HG03280 (cell line): ENCODE results near the gene SAXO1.
"Not testable (repeated sequence)": the region's sequence is repeated elsewhere in the genome, so short reads cannot be mapped to it uniquely, and the experiment has no call there.

Experiments
- ATAC-seq: cut with Tn5 transposase; IDR thresholded peaks from one replicate; pipeline ENCODE4 v1.9.1; 2021; ENCODE audit warnings: mild to moderate bottlenecking, moderate library complexity; ENCODE audit not compliant: unreplicated experiment

Gene SAXO1

DNA sequence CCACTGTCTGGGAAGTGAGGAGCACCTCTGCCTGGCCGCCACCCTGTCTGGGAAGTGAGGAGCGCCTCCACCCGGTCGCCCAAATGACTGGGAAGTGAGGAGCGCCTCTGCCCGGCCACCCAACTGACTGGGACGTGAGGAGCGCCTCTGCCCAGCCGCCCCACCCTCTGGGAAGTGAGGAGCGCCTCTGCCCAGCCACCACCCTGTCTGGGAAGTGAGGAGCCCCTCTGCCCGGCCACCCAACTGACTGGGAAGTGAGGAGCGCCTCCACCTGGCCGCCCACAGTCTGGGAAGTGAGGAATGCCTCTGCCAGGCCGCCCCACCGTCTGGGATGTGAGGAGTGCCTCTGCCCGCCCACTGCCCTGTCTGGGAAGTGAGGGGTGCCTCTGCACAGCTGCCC, 32.9 kb downstream of the SAXO1 start:
- no peak for ATAC-seq

DNA sequence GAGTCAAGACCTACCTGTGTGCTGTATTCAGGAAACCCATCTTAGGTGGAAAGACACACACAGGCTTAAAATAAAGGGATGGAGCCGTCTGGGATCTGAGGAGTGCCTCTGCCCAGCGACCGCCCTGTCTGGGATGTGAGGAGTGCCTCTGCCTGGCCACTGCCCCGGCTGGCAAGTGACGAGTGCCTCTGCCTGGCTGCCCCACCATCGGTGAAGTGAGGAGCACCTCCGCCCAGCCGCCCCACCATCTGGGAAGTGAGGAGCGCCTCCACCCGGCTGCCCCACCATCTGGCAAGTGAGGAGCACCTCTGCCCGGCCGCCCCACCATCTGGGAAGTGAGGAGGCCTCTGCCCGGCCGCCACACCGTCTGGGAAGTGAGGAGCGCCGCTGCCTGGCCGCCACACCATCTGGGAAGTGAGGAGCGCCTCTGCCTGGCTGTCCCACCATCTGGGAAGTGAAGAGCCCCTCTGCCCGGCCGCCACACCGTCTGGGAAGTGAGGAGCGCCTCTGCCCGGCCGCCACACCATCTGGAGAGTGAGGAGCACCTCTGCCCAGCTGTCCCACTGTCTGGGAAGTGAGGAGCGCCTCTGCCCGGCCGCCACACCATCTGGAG, 33.7 kb downstream of the SAXO1 start:
- ATAC-seq: no peak

- ATAC-seq: no peak
These were observed 35.9 kb downstream of the SAXO1 start for GRCh38 chr9:18997151-18997550.

- no peak for ATAC-seq
These were observed 36.8 kb downstream of the SAXO1 start for GRCh38 chr9:18996211-18996610.

DNA sequence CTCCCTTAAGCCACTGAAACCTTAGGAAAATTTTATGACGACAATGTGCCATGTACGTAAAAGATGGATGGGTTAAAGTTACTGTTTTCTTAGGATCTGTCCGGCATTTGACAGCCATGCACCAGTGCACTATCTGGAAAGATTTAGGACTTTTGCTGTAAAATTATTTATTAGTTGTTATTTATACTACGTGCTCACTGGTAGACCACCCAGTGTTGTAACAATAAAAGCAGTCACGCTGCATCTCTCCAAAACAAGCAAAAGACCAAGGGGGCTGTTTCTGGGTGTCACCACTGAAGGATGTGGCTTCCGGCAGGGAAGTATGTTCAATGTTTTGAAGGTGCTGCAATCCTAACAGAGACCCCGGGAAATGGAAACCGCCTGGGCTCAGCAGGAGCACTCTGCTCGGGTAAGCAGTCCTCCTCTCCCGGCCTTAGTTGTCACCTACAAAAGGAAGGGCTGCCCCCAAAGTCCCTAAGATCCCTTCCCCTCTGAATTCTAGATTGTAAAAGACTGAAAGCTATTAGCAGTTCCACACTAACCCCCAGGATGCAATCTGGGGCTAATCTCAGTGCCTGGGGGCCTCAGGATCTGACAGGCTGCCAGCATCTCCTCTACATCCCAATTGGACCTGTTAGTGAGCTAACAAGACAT, 38.6 kb downstream of the SAXO1 start:
- ATAC-seq: no peak

DNA sequence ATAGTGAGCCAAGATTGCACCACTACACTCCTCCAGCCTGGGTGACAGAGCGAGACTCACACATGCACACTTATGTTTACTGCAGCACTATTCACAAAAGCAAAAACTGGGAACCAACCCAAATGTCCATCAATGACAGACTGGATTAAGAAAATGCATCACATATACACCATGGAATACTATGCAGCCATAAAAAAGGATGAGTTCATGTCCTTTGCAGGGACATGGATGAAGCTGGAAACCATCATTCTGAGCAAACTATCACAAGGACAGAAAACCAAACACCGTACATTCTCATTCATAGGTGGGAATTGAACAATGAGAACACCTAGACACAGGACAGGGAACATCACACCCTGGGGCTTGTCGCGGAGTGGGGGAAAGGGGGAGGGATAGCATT, 41.8 kb downstream of the SAXO1 start:
- ATAC-seq: not testable (repeated sequence)

GRCh38 chr9:18990494-18990893, 42.5 kb downstream of the SAXO1 start:
- no peak for ATAC-seq

DNA sequence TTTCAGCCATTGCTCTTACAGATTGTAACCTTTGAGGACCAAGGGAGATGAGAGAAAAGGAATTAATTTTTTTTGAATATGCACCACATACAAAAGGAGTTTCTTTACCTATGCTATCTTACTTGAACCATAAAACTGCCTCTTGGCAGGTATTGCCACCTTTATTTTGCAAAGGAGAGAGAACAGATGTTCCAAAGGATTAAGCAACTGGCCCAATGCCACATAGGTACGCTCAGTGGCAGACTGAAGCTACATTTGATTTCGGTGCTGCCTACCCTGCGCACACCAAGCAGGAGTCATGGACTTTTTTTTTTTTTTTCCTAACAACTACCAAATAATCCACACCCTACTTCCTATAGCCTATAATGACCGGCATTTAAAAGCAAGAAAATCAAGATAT, 43.1 kb downstream of the SAXO1 start:
- ATAC-seq: no peak

DNA sequence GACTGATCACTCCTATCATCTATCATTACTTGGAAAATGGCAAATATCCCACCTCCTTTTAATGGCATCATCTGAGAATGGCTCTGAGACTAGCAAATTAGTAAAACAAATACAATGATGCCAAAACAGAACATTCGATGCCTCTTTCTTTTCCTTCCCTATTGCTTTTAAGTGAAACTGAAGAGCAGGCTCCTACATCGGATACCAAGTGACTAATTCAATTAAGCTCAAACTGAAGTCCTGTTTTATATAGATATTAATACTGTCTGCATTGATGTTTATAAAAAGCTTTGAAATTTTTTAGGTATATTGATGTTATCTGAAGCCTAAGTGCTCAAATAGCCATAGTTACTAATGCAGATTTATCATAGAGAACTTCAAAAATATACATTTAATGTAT, 43.9 kb downstream of the SAXO1 start:
- no peak for ATAC-seq

DNA sequence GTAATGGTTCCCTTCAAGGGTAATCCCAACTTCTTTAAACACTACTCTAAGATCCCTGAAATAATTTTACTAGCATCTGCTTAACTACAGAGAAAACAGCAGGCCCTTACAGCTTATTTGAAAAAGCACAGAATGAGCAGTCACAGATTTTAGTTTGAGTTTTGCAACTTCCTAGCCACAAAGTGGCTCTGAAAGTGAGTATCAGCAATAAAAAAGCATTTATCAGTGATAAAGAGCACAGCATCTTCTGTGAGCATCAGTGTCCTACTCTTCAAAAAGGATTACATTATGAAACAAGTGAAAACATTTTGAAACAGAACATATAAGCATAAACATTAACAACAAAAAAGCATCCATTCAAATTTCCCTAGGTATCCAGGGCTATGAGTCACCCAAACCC, 45.0 kb downstream of the SAXO1 start:
- no peak for ATAC-seq

- ATAC-seq: no peak
These were observed 47.0 kb downstream of the SAXO1 start for GRCh38 chr9:18985996-18986395.

GRCh38 chr9:18985464-18985951, 47.5 kb downstream of the SAXO1 start:
- no peak for ATAC-seq

- ATAC-seq: no peak
These were observed 50.8 kb downstream of the SAXO1 start for GRCh38 chr9:18982262-18982620.

DNA sequence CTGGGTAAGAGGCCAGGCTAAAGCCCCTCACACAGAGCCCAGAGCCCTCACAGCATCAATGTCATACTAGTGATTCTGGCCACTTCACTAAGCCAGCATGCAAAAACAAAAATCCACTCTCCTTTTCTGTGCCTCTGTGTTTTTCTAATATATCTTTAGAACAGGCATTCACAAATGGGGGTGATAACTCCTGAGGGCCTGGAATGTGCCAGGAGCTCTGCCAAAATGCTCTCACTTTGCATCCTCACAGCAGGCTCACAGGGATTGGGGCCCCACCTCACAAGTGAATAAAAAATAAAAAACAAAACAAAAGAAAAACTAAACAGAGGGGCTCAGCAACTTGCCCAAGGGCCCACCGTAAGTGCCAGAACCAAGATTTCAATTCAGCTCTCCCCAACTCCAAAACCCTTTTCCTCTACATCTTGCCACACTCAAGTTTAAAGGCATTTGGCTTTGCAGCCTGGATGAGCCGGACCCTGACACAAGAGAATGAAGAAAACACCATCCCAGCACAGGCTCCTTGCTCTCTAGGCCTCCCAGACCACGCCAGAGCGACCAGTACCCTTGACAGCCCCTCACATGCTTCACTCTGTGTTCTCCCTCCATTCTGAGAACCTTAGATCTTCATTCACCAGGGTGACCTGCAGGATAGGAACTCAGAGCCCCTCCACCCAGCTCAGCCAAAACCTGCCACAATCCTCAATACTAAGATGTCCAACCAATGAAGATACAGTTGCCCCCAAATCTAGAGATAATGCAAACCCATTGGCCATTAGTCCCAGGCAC, 51.3 kb downstream of the SAXO1 start:
- ATAC-seq: no peak

GRCh38 chr9:18980189-18980588, 52.8 kb downstream of the SAXO1 start:
- no peak for ATAC-seq

GRCh38 chr9:18979367-18979766, 53.6 kb downstream of the SAXO1 start:
- ATAC-seq: no peak

DNA sequence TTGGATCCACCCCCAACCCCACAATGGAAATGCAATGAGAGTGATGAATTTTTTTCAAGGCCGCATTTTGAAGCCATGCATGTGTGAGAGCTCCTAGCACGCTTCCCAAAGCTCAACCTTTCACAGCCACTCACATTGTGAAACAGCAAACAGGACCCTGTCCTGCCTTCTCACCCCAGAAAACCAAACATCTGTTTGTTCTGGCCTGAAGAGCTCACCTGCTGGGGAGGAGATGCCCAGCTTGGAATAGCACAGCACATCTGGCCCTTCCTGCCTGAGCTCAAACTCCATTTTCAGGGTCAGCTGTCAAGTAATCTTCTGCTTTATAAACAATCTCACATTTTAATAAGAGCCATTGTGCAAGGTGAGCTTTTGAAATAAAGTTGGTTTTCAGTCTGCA, 54.8 kb downstream of the SAXO1 start:
- ATAC-seq: no peak

DNA sequence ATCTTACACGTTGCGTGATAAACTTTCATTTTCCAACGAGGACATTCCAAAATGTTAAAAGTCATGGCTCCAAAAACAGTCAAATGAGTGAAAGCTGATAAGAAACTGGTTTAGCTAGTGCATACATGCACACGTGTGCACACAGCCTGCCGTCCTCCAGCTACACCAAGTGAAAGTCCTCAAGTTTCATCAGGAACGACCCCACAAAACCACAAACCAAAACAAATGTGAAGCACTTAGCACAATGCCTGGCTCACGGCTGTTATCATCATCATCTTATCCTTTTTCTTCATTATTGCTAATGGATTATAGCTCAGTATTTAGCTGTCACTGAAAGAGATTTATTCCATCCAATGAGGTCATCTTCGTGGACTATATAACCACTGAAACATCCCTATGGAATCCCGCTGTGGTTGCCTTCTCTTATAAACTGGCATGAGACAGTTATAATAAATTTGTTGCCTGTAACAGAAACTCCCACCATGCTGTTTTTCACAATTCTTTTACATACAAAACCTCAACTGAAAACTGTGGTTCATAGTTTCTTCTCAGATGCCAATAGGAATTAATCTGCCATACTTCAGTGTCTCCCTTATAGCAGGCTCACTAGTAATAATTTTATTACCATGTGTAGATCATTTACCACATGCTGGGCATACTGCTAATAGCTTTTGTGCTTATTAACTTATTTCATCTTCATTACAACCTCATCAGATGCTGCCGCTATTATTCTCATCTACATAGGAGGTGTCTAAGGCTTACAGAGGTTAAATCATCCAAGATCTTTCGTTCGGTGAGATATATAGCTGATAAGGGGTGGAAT, 56.1 kb downstream of the SAXO1 start:
- no peak for ATAC-seq

GRCh38 chr9:18976221-18976708, 56.7 kb downstream of the SAXO1 start:
- no peak for ATAC-seq

DNA sequence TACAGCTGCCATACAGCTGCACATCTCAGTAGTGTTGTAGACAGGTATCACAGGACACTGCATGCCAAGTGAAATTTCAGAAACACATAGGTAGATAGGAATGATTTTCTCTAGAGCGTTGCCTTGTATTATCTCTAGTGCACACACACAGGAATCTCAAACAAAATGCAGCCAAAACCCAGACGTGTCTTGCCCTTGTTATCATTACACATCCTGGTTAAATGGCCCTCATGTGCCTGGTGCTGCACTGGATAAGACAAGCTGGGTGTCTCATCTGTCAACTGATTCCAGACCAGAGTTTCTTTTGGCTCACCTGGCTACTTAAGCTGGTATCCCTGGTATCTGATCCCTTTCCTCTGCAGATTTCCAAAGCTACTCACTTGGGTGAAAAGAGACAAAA, 59.7 kb downstream of the SAXO1 start:
- ATAC-seq: no peak

- no peak for ATAC-seq
These were observed 60.3 kb downstream of the SAXO1 start for GRCh38 chr9:18972675-18973074.
